ENCODE measurements around the gene CLEC4F. TPM values are rescaled to one million over a fixed set of nuclear protein-coding genes. Genes with fewer than 3 reads are reported as not detected.

Gene CLEC4F
- total and polyA plus RNA-seq, 2 of the 13 experiments (the other 11 are each of a cell fraction or from before 2014, with no cell fraction given): 0.12 to 0.13 TPM

- no peaks in the 10 kb centered on the region for H3K79me2 ChIP-seq (ENCODE audit: insufficient read depth, low read length)
- intact Hi-C loops (cut with micrococcal nuclease; ENCODE audit: unreplicated experiment) (loop anchor here (5.0 kb wide), 1 partner anchor 56 kb away; no protein-coding TSS in a partner anchor), in situ Hi-C loops (cut with HindIII; ENCODE audit: extremely low pct_ligation_motif_present, low pct_unique_long_range_greater_than_20kb) (no loop called here)
- H3K4me2 ChIP-seq (ENCODE audit: low read depth, low read length): no peak overlapping the region
- no peaks in the 10 kb centered on the region for H3K36me3 ChIP-seq (replicated peaks in 1 of 2; ENCODE audit: control insufficient read depth in 1 of 2, insufficient read depth in 2 of 2, low read length in 2 of 2)
- H2AFZ ChIP-seq (ENCODE audit: low read length): no peak overlapping the region
- DNase-seq (ENCODE audit: low spot score): no peak
- H3K4me1 ChIP-seq (ENCODE audit: insufficient read depth, low read length): peaks cover 64% of the 10 kb centered on the region
- no TSS peak for BruUV-seq (replicated peaks)
- H4K20me1 ChIP-seq (ENCODE audit: insufficient read depth, low read length): no peaks in the 10 kb centered on the region
- TF ChIP-seq ZNF235 (CRISPR knock-in tag; IDR thresholded peaks at IDR 0.05; ENCODE audit: borderline replicate concordance) (no peak), BRD4 (CRISPR knock-in tag; IDR thresholded peaks at IDR 0.05) (no peak), ZNF468 (CRISPR knock-in tag; IDR thresholded peaks at IDR 0.05) (no peak), TFAP4 (IDR thresholded peaks at IDR 0.05; ENCODE audit: borderline replicate concordance, low read depth) (no peak)
- H3K27ac ChIP-seq (ENCODE audit: extremely low read length, insufficient read depth, low read length): no peak overlapping the region
- FAIRE-seq: no peak
- H3K27me3 ChIP-seq (ENCODE audit: control insufficient read depth in 1 of 2, insufficient read depth in 2 of 2, low read length in 2 of 2): no peaks in the 10 kb centered on the region
- H3K9ac ChIP-seq (ENCODE audit: insufficient read depth, low read depth, low read length): no peak overlapping the region
- POLR2A ChIA-PET: no interaction called here
- ATAC-seq: no peak
- H3K9me3 ChIP-seq (ENCODE audit: low read length): no peaks in the 10 kb centered on the region
- no peak overlapping the region for H3K4me3 ChIP-seq (replicated peaks in 1 of 3; ENCODE audit: insufficient read depth in 1 of 3, low read depth in 2 of 3, low read length in 3 of 3)
- CTCF ChIA-PET (ENCODE audit: low intra/inter-chr PET ratio, low total read pairs): no interaction called here
- WGBS (ENCODE audit: low lambda C conversion rate): 90% methylated on average over 5 of the region's 5 CpGs
These were observed 14.4 kb downstream of the CLEC4F start for GRCh38 chr2:70806013-70806412.

- CTCF ChIA-PET (ENCODE audit: low intra/inter-chr PET ratio, low total read pairs): no interaction called here
- H3K36me3 ChIP-seq (replicated peaks in 1 of 2; ENCODE audit: control insufficient read depth in 1 of 2, insufficient read depth in 2 of 2, low read length in 2 of 2): no peaks in the 10 kb centered on the region
- POLR2A ChIA-PET: no interaction called here
- ATAC-seq (peak; percentile 51; the same call in 2 of the 3 replicates), DNase-seq (ENCODE audit: low spot score) (no peak), FAIRE-seq (no peak)
- peaks cover 13% of the 10 kb centered on the region for H3K9me3 ChIP-seq (ENCODE audit: low read length)
- no peak overlapping the region for H3K9ac ChIP-seq (ENCODE audit: insufficient read depth, low read depth, low read length)
- intact Hi-C loops (cut with micrococcal nuclease; ENCODE audit: unreplicated experiment) (no loop called here), in situ Hi-C loops (cut with HindIII; ENCODE audit: extremely low pct_ligation_motif_present, low pct_unique_long_range_greater_than_20kb) (no loop called here)
- H3K27me3 ChIP-seq (ENCODE audit: control insufficient read depth in 1 of 2, insufficient read depth in 2 of 2, low read length in 2 of 2): 0 out of 5 replicates have a peak, but pooled peaks cover 0 to 1% of the 10 kb centered on the region in 2 experiments
- peaks cover 55% of the 10 kb centered on the region for H3K4me1 ChIP-seq (ENCODE audit: insufficient read depth, low read length)
- WGBS (ENCODE audit: low lambda C conversion rate): 51% methylated on average over 6 of the region's 10 CpGs
- H2AFZ ChIP-seq (ENCODE audit: low read length): no peak overlapping the region
- TF ChIP-seq HNRNPL (IDR thresholded peaks at IDR 0.05; ENCODE audit: low read depth, low read length) (0 out of 2 replicates have a peak, but pooled peaks have one; percentile 38), HIC2 (CRISPR knock-in tag; IDR thresholded peaks at IDR 0.05; ENCODE audit: low read depth) (peak; percentile 78; the same call in 1 of the 2 replicates), ZNF17 (CRISPR knock-in tag; IDR thresholded peaks at IDR 0.05) (no peak), NR1H2 (CRISPR knock-in tag; IDR thresholded peaks at IDR 0.05; ENCODE audit: borderline replicate concordance, low read depth) (no peak), ZBTB42 (CRISPR knock-in tag; IDR thresholded peaks at IDR 0.05) (no peak)
- no TSS peak for BruUV-seq (replicated peaks)
- peak overlapping the region; percentile 19; the same call in 1 of the 2 replicates for H3K4me2 ChIP-seq (ENCODE audit: low read depth, low read length)
- H3K4me3 ChIP-seq (replicated peaks in 1 of 3; ENCODE audit: insufficient read depth in 1 of 3, low read depth in 2 of 3, low read length in 3 of 3): no peak overlapping the region
- H4K20me1 ChIP-seq (ENCODE audit: insufficient read depth, low read length): no peaks in the 10 kb centered on the region
- no peaks in the 10 kb centered on the region for H3K79me2 ChIP-seq (ENCODE audit: insufficient read depth, low read length)
- no peak overlapping the region for H3K27ac ChIP-seq (ENCODE audit: extremely low read length, insufficient read depth, low read length)
These were observed 18.7 kb downstream of the CLEC4F start for GRCh38 chr2:70801607-70802263.

Data from HepG2 (cell line).